ENCODE results near the gene ARHGAP25.
"Not testable (repeated sequence)": the region's sequence is repeated elsewhere in the genome, so short reads cannot be mapped to it uniquely, and the experiment has no call there.

Gene ARHGAP25

DNA sequence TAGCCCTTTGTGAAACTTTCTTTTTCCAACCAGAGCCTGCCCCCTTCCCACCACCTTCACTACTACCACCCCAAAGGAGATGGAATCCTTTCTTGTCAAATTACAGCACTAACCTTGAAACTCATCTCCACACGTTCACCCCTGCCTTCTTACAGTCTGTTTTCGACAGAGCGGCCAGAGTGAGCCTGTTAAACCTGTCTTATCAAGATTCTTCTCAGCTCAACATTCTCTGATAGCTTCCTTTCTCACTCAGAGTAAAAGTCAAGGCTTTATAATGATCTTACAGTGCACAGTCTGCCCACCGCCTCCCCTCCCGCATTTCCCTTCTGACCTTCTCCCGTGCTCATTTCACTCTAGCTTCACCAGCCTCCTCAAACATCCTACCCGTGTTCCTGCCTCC is 56.0 kb downstream of the ARHGAP25 start:
- no peak overlapping the region for H3K4me3 ChIP-seq (ENCODE audit: low read depth, low read length)

DNA sequence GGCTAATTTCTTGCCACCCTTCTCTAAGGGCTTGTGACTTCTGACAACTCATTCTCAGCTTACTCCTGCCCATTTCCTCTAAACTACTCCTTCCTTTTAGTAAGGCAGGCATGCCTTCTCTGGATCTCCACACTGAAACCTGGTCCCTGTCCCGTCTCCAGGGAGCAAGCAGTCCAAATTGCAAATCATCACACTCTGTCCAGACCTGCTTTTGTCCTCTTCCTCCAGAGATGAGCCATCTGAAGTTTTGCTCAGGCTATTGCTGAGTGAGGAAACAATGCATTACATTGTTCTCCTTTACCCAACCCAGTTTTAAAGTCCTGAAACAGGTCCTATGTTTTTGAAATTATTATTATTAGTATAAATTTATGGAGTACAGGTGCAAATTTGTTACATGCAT is 57.3 kb downstream of the ARHGAP25 start:
- H3K4me3 ChIP-seq (ENCODE audit: low read depth, low read length), result no peak overlapping the region

DNA sequence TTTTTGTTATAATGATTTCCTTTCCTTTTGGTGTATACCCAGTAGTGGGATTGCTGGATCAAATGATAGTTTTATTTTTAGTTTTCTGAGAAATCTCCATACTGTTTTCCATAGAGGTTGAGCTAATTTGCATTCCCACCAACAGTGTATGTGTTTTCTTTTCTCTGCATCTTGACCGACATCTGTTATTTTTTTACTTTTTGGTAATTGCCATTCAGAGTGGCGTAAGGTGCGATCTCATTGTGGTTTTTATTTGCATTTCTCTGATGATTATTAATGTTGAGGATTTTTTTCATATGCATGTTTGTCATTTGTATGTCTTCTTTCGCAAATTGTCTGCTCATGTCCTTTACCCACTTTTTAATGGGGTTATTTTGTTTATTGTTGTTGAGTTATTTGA is 58.1 kb downstream of the ARHGAP25 start:
- no peak overlapping the region for H3K4me3 ChIP-seq (ENCODE audit: low read depth, low read length)

DNA sequence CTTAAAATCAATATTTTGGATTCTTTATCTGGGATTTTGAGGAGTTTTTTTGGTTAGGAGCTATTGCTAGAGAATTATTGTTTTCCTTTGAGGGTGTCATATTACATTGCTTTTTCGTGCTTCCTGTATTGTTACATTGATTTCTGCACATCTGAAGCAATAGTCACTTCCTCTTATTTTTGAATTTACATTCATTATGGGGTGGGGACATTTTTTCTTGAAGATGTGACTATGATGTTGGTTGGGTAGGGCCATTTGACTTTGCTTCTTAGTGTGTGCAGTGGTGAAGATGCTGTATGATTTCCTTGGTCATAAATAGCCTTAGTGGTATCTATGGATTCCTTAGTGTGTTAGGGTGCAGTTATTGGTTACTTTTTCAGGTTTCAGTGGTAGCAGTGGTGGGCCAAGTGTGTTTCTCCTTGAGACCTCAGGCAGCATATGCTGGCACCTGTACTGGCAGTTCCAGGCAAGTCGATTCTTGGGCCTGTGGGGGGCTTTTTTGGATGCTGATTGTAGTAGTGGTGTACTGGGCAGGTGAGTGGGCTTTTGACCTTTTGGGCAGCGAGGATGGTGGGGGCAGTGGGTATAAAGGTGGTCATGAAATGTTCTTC is 61.8 kb downstream of the ARHGAP25 start:
- H3K4me3 ChIP-seq (ENCODE audit: low read depth, low read length), result no peak overlapping the region

DNA sequence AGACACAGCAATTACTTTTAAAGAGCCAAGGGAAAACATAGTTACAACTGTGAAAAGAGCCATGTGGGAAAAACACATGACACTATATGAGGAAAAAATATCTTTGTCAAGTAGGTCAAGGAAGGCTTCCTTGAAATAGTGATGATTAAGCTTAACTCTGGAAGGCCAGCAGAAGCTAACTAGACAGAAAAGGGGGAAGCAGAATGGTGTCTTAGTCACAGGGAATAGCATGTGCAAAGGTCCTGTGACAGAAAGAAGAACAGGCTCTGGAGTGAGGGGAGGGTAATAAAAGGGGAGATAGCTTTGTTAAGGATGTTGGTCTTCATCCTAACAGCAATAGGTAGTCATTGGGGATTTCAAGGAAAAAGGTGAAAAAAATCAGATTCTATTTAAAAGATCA is 64.0 kb downstream of the ARHGAP25 start:
- H3K4me3 ChIP-seq (ENCODE audit: low read depth, low read length), result no peak overlapping the region

DNA sequence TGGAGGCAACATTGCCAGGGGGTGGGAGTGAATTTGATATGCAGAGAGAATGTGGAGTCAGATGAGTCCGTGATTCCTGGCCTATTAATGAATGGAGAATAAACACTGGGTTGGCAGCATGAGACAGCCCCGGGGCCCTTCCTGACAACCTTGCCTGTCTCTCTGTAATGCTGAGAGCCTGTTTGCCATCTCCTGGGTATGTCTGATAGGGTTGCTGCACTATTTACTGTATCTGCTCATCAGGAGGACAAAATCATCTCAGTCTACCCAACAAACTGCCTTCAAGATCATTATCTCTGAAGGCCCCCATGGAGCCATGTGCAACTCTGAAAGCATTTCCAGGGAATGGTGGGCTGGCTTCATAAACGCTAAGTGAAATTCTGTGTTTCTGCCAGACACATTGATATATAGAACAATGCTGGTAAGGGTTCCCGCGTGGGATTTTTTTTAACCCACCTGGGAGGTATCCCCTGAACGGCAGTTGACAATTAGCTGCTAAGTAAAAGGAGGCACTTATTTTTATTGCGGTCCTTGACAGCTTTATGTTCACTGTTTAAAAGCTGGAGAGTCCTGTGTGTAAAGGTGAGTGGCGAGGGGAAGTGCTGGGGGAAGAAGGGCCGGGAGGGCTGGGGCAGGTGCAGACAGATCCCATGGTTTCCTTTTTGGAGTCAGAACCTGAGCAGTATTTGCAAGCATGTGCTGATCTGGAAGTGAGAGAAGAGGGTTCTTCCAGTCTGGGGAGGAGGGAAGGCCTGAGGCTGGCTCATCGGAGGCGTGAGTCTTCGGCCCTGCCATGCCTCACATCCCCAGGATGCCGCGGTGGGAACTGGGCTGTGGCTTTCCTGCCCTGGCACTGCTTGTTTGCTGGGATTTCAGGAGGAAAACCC is 64.8 kb downstream of the ARHGAP25 start:
- H3K4me3 ChIP-seq (ENCODE audit: low read depth, low read length), result no peak overlapping the region

DNA sequence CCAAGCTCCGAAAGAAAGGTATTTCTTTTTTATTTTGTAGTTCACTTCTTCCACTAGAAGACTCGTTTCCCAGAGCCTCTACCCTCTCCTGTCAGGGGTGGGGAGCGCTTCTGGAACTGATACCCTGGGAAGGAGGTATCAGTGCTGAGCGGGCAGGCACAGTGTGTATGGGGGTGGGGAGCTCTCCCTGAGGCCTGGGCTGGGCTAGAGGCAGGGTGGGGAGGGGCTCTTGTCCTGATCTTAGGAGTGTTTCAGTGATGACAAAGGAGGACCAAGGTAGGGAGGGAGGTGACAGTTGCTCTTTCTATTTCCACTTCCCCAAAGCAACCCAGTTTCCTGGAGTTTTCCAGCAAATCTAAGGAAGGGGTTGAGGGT is 65.4 kb downstream of the ARHGAP25 start:
- no peak overlapping the region for H3K4me3 ChIP-seq (ENCODE audit: low read depth, low read length)

DNA sequence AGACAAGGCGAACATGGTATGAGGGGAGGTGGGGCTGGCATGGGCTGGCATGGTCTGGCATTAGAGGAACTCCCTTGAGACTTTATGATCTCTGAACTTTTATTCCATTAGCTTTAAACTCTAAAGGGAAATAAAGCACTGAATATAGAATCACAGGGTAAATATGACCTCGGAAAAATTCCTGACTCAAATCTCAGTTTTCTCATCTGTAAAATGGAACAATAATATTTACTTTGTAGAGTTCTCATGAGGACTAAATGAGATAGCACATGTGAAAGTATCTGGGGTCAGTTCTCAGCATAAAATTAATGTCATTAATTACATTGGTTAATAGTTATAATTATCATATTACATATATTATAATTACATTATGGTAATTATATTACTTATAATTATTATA is 65.9 kb downstream of the ARHGAP25 start:
- H3K4me3 ChIP-seq (ENCODE audit: low read depth, low read length), result no peak overlapping the region

DNA sequence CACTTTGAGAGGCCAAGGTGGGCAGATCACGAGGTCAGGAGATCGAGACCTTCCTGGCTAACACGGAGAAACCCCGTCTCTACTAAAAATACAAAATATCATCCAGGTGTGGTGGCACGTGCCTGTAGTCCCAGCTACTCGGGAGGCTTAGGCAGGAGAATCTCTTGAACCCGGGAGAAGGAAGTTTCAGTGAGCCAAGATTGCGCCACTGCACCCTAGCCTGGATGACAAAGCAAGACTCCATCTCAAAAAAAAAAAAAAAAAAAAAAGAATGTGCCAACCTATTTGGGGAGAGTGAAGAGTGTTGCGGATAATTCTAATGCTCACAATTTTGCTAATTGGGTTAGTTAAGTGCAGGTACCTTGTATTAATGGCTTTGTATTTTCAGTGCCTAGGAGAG is 67.5 kb downstream of the ARHGAP25 start:
- H3K4me3 ChIP-seq (ENCODE audit: low read depth, low read length), result not testable (repeated sequence)

DNA sequence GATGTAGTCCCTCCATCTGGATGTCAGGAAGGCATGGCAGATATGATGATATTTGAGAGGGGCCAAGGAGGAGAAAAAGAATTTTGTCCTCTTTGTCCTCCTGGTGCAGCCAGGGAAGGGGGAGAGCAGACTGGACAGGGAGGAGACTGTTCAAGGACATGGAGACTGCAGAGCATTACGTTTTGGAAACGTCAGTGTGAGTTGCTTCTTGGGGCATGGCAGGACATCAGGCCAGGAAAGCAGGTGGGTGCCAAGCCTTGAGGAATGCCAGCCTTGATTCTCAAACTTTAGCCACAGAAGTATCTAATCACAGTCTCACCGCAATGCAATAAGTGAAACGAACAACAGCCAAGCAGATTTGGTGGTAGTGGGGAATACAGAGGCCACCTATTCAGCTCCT is 70.4 kb downstream of the ARHGAP25 start:
- no peak overlapping the region for H3K4me3 ChIP-seq (ENCODE audit: low read depth, low read length)

DNA sequence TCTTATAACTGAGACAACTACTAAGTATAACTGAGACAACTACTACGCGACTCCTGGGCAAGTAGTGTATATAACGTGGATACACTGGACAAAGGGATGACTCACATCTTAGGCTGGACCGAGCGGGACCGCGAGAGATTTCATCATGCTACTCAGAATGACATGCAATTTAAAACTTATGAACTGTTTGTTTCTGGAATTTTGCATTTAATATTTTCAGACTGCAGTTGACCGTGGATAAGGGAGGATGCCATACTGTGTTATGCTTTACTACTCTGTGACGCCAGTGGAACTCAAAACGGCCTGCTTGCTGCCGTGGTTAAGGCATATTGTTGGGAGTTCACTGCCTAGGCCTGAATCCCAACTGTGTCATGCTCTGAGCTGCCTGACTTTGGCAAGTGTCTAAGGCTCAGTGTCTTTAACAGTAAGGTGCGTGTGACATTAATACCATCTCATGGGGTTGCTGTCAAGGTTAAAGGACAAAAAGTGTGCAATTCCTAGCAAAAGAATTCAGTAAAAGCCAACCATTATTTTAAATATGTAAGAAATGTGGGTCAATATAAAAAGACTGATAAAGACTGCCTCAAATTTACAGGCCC is 72.0 kb downstream of the ARHGAP25 start:
- H3K4me3 ChIP-seq (ENCODE audit: low read depth, low read length), result no peak overlapping the region

DNA sequence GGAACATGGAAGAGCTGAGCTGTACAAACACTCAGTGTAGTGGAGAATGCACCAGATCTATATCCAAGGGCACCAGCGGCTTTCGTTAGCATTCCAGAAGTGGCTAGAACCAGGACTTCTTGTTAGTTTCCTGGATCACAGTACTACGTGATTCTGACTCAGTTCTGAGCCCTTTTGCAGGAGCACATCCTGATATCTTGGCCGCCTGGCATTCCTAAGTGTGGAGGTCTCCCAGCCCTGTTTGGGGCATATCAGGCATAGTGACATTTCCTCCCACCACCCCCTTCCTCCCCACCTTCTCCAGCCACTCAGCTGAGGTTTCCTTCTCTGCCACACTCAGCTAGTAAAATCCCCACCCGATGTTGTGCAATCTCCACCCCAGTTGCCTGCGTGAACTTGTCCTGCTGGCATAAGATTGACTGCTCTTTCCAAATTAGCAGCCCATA is 73.2 kb downstream of the ARHGAP25 start:
- no peak overlapping the region for H3K4me3 ChIP-seq (ENCODE audit: low read depth, low read length)

DNA sequence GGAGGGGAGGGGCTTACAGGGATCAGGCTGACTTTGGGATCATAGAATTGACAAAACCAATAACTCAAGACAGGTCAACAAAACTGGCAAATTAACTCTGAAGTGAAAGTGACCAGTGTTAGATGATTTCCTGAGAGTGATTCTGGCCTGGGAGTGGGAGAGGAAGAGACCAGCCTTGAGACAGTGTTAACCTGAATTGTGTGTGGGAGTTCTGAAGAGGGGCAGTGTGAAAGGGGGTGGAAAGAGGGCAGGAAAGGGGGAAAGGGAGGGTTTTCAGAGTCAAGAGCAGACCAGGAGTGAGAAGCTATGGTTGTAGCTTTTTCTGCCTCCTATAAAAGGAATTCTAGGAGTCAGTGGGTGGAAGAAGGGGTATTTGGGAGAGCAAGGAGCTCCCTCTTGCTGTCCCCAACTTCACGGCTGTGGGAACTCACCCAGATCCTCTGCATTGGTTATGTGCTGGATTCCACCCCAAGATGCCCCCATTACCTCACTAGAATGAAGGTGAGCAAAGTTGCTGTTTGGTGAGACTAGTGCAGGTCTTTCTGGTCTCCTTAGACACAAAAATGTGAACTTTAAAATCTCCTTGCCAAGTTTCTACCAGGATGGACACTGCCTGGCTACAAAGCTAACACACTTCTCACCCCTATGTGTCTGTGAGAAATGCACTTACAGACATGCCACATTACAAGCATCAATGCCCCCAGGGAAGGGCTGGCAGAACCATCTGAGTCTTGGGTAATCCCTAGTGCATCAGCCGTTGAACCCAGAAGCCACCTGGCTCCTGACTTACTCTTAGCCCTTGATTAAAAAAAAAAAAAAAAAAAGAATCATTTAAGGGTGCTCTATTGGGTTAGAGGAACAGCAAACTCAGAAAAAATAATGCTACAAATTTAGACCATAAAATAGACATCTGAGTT is 75.0 kb downstream of the ARHGAP25 start:
- H3K4me3 ChIP-seq (ENCODE audit: low read depth, low read length), result no peak overlapping the region

DNA sequence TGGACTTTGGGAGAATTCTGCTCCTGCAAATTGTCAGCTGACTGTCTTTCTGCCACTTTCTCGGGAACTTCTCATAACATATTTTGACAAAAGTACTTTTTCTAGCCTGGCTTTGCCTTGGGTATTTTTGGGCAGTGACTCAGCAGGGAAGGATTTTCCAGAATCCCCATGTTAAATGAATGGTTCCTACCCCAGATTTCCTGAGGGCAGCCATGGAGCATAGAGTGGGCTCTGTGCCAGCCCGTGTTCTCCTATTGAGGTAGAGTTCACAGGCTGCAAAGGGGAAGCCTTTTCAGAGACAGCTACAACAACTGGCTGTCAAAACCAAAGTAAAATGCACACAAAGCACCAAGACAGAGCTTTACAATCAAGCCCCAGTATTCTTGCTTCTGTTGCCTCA is 76.8 kb downstream of the ARHGAP25 start:
- no peak overlapping the region for H3K4me3 ChIP-seq (ENCODE audit: low read depth, low read length)

DNA sequence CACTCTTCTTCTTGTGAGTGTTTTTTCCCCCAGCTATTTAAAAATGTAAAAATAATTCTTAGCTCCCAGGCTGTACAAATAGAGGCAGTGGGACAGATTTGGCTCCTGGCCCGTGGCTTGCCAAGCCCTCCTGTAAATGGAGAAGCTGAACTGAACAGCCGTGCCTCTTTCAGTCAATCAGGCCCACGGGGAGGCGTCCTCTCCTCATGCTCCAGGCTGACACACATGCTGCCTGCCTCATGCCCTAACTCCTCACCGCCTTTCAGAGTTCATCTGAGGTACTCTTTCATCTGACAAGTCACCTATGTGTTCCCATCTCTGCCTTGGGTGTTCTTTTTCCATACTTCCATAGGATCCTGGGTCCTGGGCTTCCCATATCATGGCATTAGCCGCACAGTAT is 77.6 kb downstream of the ARHGAP25 start:
- H3K4me3 ChIP-seq (ENCODE audit: low read depth, low read length), result no peak overlapping the region

DNA sequence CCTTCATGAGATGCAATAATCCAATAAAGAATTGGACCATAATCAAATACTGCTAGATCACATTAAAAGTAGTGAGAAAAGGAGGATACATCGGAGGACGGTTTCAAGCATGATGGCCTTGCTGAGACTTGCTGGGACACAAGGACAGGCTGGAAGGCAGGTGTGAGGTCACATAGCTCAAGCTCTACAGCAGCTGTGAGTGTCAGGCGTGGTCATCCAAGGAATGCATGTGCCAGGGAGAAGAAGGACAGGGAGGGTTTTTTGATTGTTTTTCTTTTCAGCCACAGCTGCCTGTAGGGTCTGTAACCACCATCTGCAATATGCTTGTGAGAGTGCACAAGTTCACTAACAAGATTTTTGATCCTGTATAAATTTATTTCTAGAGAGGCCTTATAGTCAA is 79.0 kb downstream of the ARHGAP25 start:
- no peak overlapping the region for H3K4me3 ChIP-seq (ENCODE audit: low read depth, low read length)

DNA sequence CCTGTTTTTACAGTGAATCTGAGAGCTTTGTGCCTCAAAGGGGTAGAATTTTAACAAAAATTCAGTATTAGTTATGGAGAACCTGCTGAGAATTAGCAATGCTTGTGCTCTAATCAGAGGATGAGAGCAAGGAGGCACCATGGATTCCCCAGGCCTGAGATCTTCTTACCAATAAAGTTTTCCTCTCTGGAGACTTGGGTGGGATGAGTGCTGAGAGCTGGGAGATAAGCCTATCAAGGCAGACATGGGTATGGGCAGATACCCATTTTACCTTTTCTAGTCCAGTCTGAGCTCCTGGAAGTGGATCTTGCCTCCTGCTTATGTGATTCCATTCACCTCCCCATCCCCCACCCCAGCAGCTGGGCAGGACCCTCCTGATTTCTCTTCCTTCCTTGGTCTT is 82.7 kb downstream of the ARHGAP25 start:
- H3K4me3 ChIP-seq (ENCODE audit: low read depth, low read length), result no peak overlapping the region

DNA sequence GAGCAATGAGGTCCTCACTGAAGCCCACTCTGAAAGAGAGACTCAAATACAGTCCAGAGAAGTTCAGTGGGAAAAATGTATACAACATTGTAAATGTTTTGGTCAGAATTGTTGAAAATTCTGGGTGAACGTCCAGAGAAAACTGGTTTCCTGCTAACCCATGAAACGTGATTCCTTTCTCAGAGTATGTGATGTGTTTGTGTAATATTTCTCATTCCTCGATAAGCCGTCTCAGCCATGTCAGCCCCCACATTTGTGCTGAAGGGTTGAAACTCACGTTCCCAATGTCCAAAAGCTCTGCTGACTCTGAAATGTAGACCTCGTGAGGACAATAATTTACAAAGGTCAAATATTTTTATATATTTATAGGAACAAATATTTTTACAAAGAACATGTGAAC is 84.9 kb downstream of the ARHGAP25 start:
- H3K4me3 ChIP-seq (ENCODE audit: low read depth, low read length), result no peak overlapping the region

DNA sequence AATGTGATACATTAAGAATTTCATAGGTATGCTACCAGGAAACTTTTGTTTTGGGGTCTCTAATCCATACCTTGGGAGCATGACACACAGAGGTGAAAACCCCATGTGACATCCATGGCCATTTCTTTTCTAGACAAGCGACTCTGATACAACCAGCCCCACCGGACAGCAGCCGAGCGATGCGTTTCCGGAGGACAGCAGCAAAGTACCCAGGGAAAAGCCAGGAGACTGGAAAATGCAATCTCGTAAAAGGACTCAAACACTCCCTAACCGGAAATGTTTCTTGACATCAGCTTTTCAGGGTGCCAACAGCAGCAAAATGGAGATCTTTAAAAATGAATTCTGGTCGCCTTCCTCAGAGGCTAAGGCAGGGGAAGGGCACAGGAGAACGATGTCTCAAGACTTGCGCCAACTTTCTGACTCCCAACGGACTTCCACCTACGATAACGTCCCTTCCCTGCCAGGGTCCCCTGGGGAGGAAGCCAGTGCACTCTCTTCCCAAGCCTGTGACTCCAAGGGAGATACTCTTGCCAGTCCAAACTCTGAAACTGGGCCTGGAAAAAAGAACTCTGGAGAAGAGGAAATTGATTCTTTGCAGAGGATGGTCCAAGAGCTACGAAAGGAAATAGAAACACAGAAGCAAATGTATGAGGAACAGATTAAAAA is 87.7 kb downstream of the ARHGAP25 start:
- H3K4me3 ChIP-seq (ENCODE audit: low read depth, low read length), result no peak overlapping the region

DNA sequence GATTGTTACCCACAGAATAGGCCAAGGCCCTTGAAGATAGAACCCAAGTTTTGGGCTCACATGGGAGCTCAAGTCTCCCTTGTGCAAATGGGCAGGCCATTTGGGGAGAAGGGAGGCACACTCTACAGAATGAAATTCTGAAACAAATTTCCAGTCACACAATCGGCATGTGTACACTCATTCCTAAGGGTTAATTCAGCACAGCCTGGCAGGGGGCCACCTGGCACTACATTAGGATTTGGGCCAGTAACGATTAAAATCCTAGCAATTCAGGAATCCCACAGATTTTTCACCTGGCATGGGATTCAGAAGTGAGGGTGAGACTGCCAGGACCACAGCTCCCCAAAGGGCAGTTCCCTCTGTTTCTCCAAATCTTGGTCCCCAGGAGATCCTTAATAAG is 90.2 kb downstream of the ARHGAP25 start:
- no peak overlapping the region for H3K4me3 ChIP-seq (ENCODE audit: low read depth, low read length)

DNA sequence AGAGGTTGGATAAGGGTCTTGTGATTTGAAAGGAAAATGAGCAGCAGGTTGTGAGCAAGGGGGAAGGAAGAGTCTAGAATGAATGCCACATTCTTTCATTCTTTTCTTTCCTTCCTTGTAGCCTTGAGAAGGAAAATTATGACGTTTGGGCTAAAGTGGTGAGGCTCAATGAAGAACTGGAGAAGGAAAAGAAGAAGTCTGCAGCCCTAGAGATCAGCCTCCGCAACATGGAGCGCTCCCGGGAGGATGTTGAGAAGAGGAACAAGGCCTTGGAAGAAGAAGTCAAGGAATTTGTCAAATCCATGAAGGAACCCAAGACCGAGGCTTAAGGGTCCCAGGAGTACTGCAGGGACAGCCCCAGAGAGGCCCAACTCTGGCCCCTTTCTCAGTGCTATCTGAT is 91.3 kb downstream of the ARHGAP25 start:
- no peak overlapping the region for H3K4me3 ChIP-seq (ENCODE audit: low read depth, low read length)
